GM18517 (cell line): ENCODE measurements around the gene MED29.
"Not testable (repeated sequence)": the region's sequence is repeated elsewhere in the genome, so short reads cannot be mapped to it uniquely, and the experiment has no call there.

Experiments used
- ATAC-seq: cut with Tn5 transposase; IDR thresholded peaks from one replicate; pipeline ENCODE4 v1.9.1; 2021; ENCODE audit warnings: mild to moderate bottlenecking, moderate library complexity; ENCODE audit not compliant: unreplicated experiment

Gene MED29

DNA sequence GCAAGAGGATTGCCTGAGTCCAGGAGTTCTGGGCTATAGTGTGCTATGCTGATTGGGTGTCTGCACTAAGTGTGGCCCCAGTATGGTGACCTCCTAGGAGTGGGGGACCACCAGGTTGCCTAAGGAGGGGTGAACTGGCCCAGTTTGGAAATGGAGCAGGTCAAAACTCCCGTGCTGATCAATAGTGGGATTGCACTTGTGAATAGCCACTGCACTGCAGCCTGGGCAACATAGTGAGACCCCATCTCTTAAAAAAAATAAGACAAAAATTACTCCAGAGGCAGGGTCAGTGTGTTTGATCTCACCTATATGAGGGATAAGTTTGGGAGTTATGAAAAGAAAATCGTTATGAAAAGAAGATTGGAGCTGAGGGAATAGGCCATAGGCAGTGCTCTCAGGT is 22.0 kb upstream of the MED29 start:
- ATAC-seq: no peak

- no peak for ATAC-seq
Measured at GRCh38 chr19:39370735-39371134, 20.4 kb upstream of the MED29 start.

- ATAC-seq: no peak
Measured at GRCh38 chr19:39372047-39372802, 19.0 kb upstream of the MED29 start.

DNA sequence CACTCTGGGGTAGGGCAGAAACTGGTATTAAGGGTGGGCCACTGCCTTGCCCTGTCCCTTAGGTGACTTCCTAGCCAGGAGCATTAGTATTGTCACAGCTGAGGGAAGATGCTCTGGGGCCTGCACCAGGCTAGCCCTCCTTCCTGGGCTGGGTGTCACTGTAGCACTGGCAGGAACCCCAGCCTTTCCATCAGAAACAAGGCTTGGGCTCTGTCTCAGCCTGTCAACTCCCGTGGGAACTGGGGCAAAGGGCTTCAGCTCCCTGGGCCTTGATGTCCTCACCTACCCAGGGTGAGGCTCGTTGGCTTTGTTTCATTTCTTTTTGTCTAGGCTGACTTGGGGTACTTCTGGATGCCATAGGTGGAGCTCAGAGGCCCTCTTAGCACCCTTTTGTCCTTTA is 18.2 kb upstream of the MED29 start:
- no peak for ATAC-seq

DNA sequence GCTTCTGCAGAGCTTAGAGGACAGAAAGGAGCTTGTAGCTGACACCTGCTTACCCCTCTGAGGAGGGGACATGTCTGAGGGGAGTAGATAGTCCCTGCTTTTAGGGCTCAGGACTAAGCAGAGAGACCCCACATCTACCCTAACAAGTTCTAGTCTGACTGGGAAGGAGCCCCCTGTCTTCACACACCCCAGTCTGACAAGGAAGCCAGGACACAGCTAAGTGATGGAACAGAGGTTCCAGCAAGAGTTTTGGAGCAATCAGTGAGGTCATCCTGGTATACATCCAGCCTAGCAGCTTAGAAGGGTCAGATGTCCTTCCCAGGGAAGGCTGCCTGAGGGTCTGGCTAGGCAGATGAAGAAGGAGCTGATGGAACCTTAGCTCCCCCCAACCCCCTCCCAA is 15.2 kb upstream of the MED29 start:
- no peak for ATAC-seq

DNA sequence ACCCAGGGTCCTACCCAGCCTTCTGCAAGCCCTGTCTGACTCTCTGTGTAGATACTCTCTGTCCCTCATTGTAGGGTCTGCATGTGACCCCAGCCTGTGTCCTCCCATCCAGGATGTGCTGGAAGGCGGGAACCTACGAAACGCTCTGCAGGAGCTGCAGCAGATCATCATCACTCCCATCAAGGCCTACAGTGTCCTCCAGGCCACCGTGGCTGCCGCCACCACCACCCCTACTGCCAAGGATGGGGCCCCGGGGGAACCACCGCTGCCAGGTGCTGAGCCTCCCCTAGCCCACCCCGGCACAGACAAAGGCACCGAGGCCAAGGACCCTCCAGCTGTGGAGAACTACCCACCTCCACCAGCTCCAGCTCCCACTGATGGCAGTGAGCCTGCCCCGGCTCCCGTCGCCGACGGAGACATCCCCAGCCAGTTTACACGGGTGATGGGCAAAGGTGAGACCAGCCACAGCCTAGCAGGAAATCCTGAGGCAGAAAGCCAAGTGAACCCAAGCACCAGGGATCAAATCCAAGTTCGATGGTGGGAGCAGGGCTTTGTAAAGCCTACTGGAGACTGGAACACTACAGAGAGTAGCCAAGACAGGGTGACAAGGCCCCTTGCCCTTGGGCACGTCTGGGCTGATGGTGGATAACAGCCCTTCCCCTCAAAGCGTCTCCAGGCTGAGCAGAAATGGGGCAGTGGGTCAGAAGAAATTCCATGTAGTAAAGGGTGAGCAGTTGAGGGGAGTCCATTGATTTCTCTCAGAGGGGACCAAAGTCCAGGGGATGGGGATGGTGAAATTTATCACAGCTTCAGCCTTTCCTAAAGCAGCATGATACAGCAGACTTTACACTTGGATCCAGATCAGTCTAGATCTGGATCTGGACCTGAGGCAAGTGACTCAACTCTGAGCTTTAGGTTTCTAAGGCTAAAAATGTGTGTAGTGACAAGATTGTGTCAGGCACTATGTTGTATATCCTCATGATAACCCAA is 13.5 kb upstream of the MED29 start:
- no peak for ATAC-seq

- ATAC-seq: not testable (repeated sequence)
Measured at GRCh38 chr19:39379366-39379765, 11.8 kb upstream of the MED29 start.

DNA sequence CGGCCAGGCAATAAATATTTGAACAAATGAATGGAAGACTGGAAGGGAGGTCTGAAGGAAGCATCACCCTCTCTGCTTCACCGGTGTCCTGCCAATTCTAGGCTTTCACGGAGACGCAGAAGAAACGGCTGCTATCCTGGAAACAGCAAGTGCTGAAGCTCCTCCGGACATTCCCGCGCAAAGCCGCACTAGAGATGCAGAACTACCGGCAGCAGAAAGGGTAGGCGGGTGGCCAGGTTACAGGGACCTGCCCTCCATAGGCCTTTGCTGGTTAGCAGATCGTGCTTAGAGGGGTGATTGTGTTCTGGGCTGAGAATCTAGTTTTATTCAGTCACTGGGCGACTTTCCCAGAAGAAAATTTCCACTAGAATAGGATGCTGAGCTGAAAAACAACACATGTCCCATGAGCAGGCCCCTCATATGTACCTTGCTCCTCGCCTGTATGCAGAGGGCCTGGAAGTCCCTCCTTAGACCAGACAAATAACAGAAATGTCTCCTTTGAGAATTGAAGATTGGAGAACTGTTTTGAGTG is 11.2 kb upstream of the MED29 start:
- ATAC-seq: no peak

DNA sequence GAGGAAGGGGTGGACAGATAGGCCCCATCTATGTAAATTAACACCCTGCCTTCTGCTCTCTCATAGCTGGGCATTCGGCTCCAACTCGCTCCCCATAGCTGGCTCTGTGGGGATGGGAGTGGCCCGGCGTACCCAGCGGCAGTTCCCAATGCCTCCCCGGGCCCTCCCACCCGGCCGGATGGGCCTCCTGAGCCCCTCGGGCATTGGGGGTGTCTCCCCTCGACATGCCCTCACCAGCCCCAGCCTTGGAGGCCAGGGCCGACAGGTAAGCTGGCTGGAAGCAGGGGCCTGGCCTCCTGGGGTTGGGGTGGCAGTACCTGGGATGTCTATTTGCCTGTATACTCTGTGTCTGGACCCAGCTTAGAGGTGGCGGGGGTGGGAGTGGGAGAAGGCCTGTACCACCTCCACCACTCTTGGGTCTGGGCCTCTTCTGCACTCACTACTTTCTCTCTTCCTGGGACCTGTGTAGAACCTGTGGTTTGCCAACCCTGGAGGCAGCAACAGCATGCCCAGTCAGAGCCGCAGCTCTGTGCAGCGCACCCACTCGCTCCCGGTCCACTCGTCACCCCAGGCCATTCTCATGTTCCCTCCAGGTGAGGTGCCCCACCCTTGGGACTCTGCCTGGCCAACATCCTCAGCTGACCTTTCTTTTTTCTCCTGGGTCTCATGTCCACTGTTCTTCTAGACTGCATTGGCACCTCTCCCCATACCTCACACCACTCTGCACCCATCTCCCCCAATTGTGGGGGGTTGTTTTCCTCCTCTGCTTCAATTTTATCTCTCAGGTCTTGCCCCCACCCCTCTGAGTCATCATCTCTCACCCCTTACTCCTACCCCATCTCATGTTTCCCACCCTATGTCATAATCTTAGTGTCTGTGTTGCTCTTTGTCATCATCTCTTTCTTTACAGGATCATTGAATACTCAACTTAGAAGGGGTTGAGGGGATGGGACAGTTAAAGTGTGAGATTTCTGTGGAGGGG is 10.4 kb upstream of the MED29 start:
- no peak for ATAC-seq

DNA sequence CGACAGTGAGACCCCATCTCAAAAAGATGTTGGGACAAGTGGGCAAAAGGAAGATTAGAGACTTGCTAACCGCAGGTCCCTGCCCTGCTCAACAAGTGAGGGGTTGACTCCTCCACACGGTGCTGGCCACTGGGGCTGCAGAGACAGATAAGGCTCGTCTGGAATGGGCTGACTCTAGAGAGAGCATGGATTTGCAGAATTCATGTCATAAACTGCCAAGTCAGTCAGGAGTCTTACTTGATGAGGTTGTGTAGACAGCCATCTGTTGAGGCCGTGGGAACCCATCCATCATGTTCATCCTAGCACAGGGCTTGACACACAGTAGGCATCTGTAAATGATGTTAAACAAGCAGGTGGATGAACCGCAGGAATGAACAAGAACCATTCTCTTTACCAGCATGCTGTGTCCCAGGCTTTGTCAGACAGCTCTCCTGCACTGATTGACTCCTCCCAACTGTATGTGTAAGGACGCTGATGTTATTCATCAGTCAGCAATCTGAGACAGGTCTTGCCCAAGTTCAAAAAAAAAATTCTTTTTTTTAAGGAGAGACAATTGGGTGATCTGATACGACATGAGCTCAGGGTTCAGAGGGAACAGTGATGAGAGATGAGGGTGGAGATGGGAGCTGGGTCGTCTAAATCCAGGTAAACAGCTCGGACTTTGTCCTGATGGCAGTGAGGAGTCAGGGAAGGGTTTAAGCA is 9.1 kb upstream of the MED29 start:
- ATAC-seq: no peak

- ATAC-seq: no peak
Measured at GRCh38 chr19:39382991-39383828, 8.0 kb upstream of the MED29 start.

DNA sequence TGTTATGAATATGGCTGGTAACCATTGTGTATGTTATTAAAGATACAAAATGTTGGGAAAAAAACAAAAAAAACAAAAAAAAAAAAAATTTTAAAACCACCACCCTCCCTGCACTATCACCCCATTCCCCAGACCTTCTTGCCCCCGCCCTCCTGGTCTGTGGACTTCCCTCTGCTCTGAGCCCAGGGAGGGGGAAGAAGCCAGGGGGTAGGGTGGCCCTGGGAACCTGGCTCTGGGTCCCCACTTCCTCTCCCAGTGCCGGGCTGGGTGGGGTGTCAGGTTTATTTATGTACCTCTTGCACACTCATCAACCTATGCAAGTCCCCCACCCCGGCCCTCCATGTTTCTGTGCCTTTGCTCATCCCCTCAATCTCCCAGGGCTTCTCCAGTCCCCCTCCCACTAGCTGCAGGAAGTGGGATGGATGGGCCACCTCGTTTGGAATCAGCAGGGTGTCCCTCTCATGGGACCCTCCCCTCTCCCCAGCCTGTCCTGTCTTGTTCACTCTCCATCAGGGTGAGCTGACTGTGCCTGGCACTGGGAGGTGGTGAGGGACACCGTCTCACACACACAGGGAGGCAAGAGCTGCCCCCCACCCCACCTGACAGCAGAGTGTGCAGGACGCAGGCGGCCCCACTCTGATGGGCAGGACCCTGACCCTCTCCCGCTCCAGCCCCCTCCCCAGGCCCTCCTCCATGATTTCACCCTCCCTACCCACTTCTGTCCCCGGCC is 6.2 kb upstream of the MED29 start:
- no peak for ATAC-seq

DNA sequence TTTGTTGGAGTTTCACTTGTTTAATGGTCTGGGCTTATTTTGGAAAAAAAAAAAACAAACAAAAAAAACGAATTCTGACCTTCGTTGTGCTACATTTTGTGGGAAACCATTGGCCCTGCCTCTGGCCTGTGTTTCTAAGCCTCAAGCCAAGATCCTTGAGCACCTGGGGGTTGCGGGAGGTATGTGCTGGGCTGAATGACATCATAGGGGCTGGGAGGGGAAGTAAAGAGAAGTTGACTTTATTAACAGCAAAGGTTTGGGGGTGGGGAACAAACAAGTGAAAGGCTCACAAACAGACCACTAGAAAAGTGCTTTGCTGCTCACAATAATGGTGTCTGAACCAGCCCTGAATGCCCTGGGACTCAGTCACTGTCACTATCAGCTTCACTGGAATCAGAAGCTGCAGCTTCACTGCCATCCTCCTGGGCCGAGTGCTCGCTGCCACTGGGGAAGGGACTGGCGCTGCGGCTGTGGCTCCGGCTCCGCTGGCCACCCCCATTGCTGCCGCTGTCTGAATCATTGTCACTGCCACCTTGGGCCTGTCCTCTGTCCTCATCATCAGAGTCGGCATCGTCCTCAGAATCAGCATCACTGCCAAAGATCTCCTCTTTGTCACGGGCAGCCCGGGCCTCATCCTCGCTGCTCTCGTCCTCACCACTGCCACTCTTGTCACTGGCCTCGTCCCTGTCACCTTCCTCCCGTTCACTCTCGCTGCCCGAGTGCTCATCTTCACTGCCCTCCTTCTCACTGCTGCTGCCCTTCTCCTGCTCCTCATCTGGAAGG is 5.4 kb upstream of the MED29 start:
- ATAC-seq: no peak

DNA sequence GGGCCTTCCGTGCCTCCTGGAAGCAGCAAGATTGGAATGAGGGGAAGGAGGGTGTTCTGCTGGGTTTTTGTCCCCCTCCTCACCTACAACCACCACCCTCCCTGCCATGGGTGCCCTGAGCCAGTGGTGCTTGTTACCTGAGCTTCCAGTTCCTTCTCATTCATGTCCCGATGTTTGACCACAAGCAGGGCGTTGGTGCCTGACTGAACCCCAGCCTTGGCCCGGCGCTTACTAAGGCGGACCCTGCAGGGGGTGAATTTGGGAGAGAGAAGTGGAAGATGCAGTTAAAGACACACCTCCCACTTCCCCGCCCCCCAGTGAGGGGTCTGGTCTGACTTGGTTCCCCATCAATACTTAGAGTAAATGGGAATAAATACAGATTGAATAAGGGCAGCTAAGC is 4.6 kb upstream of the MED29 start:
- no peak for ATAC-seq

GRCh38 chr19:39388657-39389056 is 2.5 kb upstream of the MED29 start:
- no peak for ATAC-seq

GRCh38 chr19:39389631-39390414 is 1.4 kb upstream of the MED29 start:
- no peak for ATAC-seq

DNA sequence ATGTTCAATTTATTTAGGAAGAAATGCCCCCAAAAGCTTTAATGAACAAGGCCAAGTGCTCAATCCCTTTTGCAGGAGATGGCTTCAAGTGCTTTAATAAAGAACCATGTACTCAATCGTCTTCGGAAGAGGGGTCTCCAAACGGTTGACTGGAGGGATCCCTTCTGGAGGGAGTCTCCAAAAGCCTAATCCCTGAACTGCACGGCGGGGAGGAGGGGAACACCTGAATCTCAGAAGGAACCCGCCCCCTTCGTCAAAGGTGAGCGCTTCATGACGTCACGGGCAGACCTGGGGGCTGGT is 777 bp upstream of the MED29 start:
- no peak for ATAC-seq
